ENCODE measurements around the gene CD164.
"Not testable (repeated sequence)": the region's sequence is repeated elsewhere in the genome, so short reads cannot be mapped to it uniquely, and the experiment has no call there.

Gene CD164

GRCh38 chr6:109342506-109342905 lies 39.8 kb downstream of the CD164 start:
- DNase-seq (ENCODE audit: low spot score), result no peak
- TF ChIP-seq, protein P1, sequence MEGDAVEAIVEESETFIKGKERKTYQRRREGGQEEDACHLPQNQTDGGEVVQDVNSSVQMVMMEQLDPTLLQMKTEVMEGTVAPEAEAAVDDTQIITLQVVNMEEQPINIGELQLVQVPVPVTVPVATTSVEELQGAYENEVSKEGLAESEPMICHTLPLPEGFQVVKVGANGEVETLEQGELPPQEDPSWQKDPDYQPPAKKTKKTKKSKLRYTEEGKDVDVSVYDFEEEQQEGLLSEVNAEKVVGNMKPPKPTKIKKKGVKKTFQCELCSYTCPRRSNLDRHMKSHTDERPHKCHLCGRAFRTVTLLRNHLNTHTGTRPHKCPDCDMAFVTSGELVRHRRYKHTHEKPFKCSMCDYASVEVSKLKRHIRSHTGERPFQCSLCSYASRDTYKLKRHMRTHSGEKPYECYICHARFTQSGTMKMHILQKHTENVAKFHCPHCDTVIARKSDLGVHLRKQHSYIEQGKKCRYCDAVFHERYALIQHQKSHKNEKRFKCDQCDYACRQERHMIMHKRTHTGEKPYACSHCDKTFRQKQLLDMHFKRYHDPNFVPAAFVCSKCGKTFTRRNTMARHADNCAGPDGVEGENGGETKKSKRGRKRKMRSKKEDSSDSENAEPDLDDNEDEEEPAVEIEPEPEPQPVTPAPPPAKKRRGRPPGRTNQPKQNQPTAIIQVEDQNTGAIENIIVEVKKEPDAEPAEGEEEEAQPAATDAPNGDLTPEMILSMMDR (IDR thresholded peaks at IDR 0.05; ENCODE audit: extremely low read depth, missing control alignments), result no peak

- no peak for DNase-seq (ENCODE audit: low spot score)
- TF ChIP-seq, protein P1 (IDR thresholded peaks at IDR 0.05; ENCODE audit: extremely low read depth, missing control alignments), result no peak
Observed at GRCh38 chr6:109340811-109341210, 41.5 kb downstream of the CD164 start.

GRCh38 chr6:109339906-109340678 lies 42.2 kb downstream of the CD164 start:
- no peak for DNase-seq (ENCODE audit: low spot score)
- TF ChIP-seq, protein P1 (IDR thresholded peaks at IDR 0.05; ENCODE audit: extremely low read depth, missing control alignments), result no peak

GRCh38 chr6:109336221-109336961 lies 45.9 kb downstream of the CD164 start:
- no peak for DNase-seq (ENCODE audit: low spot score)
- TF ChIP-seq, protein P1 (IDR thresholded peaks at IDR 0.05; ENCODE audit: extremely low read depth, missing control alignments), result no peak

DNA sequence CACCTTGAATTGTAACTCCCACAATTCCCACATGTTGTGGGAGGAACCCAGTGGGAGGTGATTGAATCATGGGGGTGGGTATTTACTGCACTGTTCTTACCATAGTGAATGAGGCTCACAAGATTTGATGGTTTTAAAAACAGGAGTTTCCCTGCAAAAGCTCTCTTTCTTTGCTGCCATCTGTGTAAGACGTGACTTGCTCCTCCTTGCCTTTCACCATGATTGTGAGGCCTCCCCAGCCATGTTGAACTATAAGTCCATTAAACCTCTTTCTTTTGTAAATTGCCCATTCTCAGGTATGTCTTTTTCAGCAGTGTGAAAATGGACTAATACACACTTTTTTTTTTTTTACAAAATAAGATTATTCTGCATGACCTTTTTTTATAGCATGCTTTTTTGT lies 48.4 kb downstream of the CD164 start:
- DNase-seq (ENCODE audit: low spot score), result not testable (repeated sequence)

GRCh38 chr6:109332748-109333147 lies 49.5 kb downstream of the CD164 start:
- TF ChIP-seq, protein P1 (IDR thresholded peaks at IDR 0.05; ENCODE audit: extremely low read depth, missing control alignments), result no peak
- peak; percentile 23 for DNase-seq (ENCODE audit: low spot score)

DNA sequence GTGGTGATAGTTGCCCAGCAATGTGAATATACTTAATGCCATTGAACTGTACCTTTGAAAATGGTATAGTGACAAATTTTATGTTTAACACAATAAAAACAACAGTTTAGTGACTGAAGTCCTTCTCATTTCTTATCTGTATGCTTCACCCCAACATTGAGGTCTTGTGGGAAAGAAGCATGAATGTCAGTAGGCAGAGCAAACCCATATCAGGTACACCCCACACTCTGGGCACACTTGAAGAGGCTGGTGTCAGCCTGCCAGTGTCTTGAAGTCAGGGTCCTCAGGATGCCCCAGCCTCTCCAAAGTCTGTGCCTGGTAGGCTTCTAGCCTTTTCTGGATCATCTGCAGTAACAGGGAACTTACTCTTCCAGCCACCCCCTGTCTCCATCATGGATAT lies 51.2 kb downstream of the CD164 start:
- TF ChIP-seq, protein P1 (IDR thresholded peaks at IDR 0.05; ENCODE audit: extremely low read depth, missing control alignments), result no peak
- no peak for DNase-seq (ENCODE audit: low spot score)

Data from GM20000 (cell line).